Neural cell (in vitro differentiated cells): ENCODE data around the gene LRP2. TPM values are rescaled to one million over a fixed set of nuclear protein-coding genes. Genes with fewer than 3 reads are reported as not detected.

Experiments used
- H2AFZ ChIP-seq: fragments of 200-600, 300-800 bp; sonication (generic), shearing (Covaris generic); 2 replicates; pipeline ENCODE4 v1.6.0; 2014; ENCODE audit warnings: low read depth, mild to moderate bottlenecking, antibody characterized with exemption, low read length, moderate library complexity
- H3F3A ChIP-seq: fragments of 200-600 bp; shearing (Covaris generic); 2 replicates; pipeline ENCODE4 v1.6.1; 2016; ENCODE audit warnings: mild to moderate bottlenecking, moderate library complexity, mixed read lengths, antibody characterized with exemption, low read length; ENCODE audit not compliant: insufficient read depth, poor library complexity, severe bottlenecking
- H3K27ac ChIP-seq: fragments of 200-600, 300-800 bp; sonication (generic), shearing (Covaris generic); 2 replicates; pipeline ENCODE4 v1.5.1; 2014; ENCODE audit warnings: mild to moderate bottlenecking, low read length, moderate library complexity
- H3K27me3 ChIP-seq: fragments of 300-800, 200-600 bp; sonication (generic), shearing (Covaris generic); 2 replicates; pipeline ENCODE4 v1.6.0; 2014; ENCODE audit warnings: mild to moderate bottlenecking, low read depth, low read length, moderate library complexity; ENCODE audit not compliant: insufficient read depth
- H3K36me3 ChIP-seq: fragments of 300-800, 200-600 bp; sonication (generic), shearing (Covaris generic); 2 replicates; pipeline ENCODE4 v1.5.1; 2014; ENCODE audit warnings: mild to moderate bottlenecking, antibody characterized with exemption, low read length, moderate library complexity; ENCODE audit not compliant: insufficient read depth
- H3K4me2 ChIP-seq: fragments of 300-800, 200-600 bp; sonication (generic), shearing (Covaris generic); 2 replicates; pipeline ENCODE4 v1.6.0; 2014; ENCODE audit warnings: mild to moderate bottlenecking, low read length
- H3K4me3 ChIP-seq: fragments of 300-800, 200-600 bp; sonication (generic), shearing (Covaris generic); 2 replicates; pipeline ENCODE4 v1.5.1; 2014; ENCODE audit warnings: mild to moderate bottlenecking, low read length, moderate library complexity
- H3K79me2 ChIP-seq: fragments of 200-600 bp; shearing (Covaris generic); replicated peaks from 2 replicates; pipeline ENCODE4 v1.6.0; 2014; ENCODE audit warnings: mild to moderate bottlenecking, low read length, moderate library complexity; ENCODE audit not compliant: insufficient read depth
- H3K9ac ChIP-seq: fragments of 300-800, 200-600 bp; sonication (generic), shearing (Covaris generic); 2 replicates; pipeline ENCODE4 v1.6.1; 2016; ENCODE audit warnings: mild to moderate bottlenecking, low read length, mixed read lengths
- H3K9me2 ChIP-seq: fragments of 200-600 bp; shearing (Covaris generic); 2 replicates; pipeline ENCODE4 v1.6.1; 2016; ENCODE audit warnings: mild to moderate bottlenecking, low read length, mixed read lengths; ENCODE audit not compliant: insufficient read depth
- H3K9me3 ChIP-seq: fragments of 200-600, 300-800 bp; sonication (generic), shearing (Covaris generic); 2 replicates; pipeline ENCODE4 v1.6.1; 2016; ENCODE audit warnings: mild to moderate bottlenecking, mixed run types, low read length, moderate library complexity, mixed read lengths
- H4K20me1 ChIP-seq: fragments of 200-600 bp; shearing (Covaris generic); 2 replicates; pipeline ENCODE4 v1.6.1; 2016; ENCODE audit warnings: mild to moderate bottlenecking, mixed run types; ENCODE audit not compliant: insufficient read depth
- CTCF ChIP-seq: fragments of 450-650 bp; IDR thresholded peaks from 2 replicates; pipeline ENCODE4 v1.5.1; 2014; ENCODE audit warnings: antibody characterized with exemption, mild to moderate bottlenecking, moderate library complexity; ENCODE audit not compliant: poor library complexity, severe bottlenecking
- EP300 ChIP-seq: fragments of 450-650 bp; conservative IDR thresholded peaks from 2 replicates; pipeline ENCODE4 v1.6.1; 2014; ENCODE audit warnings: antibody characterized with exemption, mild to moderate bottlenecking, moderate library complexity; ENCODE audit not compliant: poor library complexity, severe bottlenecking
- MXI1 ChIP-seq: fragments of 450-650 bp; conservative IDR thresholded peaks from 2 replicates; pipeline ENCODE4 v1.6.1; 2014; ENCODE audit warnings: antibody characterized with exemption, mild to moderate bottlenecking; ENCODE audit not compliant: poor library complexity, severe bottlenecking
- POLR2AphosphoS5 ChIP-seq: IDR thresholded peaks from 2 replicates; pipeline ENCODE4 v1.6.1; 2012
- RAD21 ChIP-seq: fragments of 450-650 bp; conservative IDR thresholded peaks from 2 replicates; pipeline ENCODE4 v1.6.1; 2014; ENCODE audit warnings: antibody characterized with exemption, mild to moderate bottlenecking, moderate library complexity
- TAF1 ChIP-seq: IDR thresholded peaks from 2 replicates; pipeline ENCODE4 v1.6.1; 2012; ENCODE audit warnings: low read depth
- polyA plus RNA-seq: library from polyadenylated mRNA; depleted of rRNA; stranded (reverse); fragments of >200 nt; gene quantifications from 2 replicates; pipeline ENCODE4 v1.2.3, GENCODE V29; 2014
- TF ChIP-seq, protein P1 (sequence below): IDR thresholded peaks from 2 replicates; pipeline ENCODE4 v1.6.1; 2012; ENCODE audit warnings: borderline replicate concordance

LRP2 gene
- polyA plus RNA-seq, 1 donor from 2014 or later = 1.8 TPM

DNA sequence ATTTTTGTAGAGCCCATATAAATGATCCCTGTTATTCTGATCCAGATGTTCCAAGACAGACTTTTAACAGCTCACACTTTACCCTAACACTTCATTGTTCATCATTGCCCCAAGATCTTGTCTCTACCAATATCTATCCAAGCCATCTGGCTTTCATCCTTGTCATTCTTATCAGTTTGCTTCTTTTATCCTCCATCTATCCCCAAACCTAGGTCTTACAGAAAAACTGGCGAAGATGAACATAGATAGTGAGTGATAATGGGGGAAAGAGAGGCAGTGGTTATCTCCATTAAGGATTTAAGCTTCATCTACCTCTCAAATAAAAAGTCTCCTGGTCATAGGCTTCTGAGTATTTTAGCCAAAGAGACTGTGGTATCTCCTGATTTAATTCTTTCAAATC is 203.5 kb downstream of the LRP2 start:
- H3K27ac ChIP-seq = no peak overlapping the region
- H3K9me2 ChIP-seq = no peaks in the 10 kb centered on the region
- H3K9ac ChIP-seq = no peak overlapping the region
- H3K4me3 ChIP-seq = no peak overlapping the region
- no peak for TF ChIP-seq RAD21
- TF ChIP-seq TAF1 = no peak
- TF ChIP-seq POLR2AphosphoS5 = no peak
- TF ChIP-seq, protein P1, sequence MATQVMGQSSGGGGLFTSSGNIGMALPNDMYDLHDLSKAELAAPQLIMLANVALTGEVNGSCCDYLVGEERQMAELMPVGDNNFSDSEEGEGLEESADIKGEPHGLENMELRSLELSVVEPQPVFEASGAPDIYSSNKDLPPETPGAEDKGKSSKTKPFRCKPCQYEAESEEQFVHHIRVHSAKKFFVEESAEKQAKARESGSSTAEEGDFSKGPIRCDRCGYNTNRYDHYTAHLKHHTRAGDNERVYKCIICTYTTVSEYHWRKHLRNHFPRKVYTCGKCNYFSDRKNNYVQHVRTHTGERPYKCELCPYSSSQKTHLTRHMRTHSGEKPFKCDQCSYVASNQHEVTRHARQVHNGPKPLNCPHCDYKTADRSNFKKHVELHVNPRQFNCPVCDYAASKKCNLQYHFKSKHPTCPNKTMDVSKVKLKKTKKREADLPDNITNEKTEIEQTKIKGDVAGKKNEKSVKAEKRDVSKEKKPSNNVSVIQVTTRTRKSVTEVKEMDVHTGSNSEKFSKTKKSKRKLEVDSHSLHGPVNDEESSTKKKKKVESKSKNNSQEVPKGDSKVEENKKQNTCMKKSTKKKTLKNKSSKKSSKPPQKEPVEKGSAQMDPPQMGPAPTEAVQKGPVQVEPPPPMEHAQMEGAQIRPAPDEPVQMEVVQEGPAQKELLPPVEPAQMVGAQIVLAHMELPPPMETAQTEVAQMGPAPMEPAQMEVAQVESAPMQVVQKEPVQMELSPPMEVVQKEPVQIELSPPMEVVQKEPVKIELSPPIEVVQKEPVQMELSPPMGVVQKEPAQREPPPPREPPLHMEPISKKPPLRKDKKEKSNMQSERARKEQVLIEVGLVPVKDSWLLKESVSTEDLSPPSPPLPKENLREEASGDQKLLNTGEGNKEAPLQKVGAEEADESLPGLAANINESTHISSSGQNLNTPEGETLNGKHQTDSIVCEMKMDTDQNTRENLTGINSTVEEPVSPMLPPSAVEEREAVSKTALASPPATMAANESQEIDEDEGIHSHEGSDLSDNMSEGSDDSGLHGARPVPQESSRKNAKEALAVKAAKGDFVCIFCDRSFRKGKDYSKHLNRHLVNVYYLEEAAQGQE = no peak
- TF ChIP-seq MXI1 = no peak
- H3K4me2 ChIP-seq = no peak overlapping the region
- H2AFZ ChIP-seq = no peak overlapping the region
- H3K79me2 ChIP-seq = no peaks in the 10 kb centered on the region
- peaks cover 5% of the 10 kb centered on the region for H3K36me3 ChIP-seq
- H3F3A ChIP-seq = no peaks in the 10 kb centered on the region
- H4K20me1 ChIP-seq = no peaks in the 10 kb centered on the region
- no peaks in the 10 kb centered on the region for H3K27me3 ChIP-seq
- H3K9me3 ChIP-seq = no peaks in the 10 kb centered on the region

DNA sequence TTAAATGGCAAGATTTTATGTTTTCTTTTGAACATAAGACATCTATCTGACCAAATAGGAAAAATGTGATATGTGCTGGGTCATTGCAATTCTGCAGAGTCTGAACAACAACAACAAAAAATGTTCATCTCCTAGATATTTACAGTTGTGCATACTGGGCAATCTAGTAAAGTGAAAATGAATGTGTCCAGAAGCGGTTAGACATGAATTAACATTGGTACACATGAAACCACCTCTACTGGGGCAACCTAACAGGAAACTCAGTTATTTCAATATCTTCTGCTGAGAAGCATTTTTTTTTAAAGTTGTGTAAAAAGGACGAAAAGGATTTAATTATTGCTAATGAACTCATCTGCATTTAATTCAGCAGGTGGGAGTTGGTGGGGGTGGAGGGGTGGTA is 216.1 kb downstream of the LRP2 start:
- Histone ChIP-seq H3F3A (no peaks in the 10 kb centered on the region), H3K4me3 (no peak overlapping the region), H3K9me3 (no peaks in the 10 kb centered on the region), H3K36me3 (no peaks in the 10 kb centered on the region), H3K4me2 (no peak overlapping the region), H2AFZ (no peak overlapping the region), H4K20me1 (no peaks in the 10 kb centered on the region), H3K9me2 (no peaks in the 10 kb centered on the region), H3K27me3 (no peaks in the 10 kb centered on the region), H3K79me2 (no peaks in the 10 kb centered on the region), H3K27ac (no peak overlapping the region), H3K9ac (no peak overlapping the region)
- no peak for TF ChIP-seq EP300
- no peak for TF ChIP-seq POLR2AphosphoS5
- TF ChIP-seq, protein P1 = no peak
- no peak for TF ChIP-seq RAD21
- no peak for TF ChIP-seq TAF1
- TF ChIP-seq CTCF = no peak
